Mucosa of descending colon (tissue), 3 donors: ENCODE measurements around the gene THAP4. TPM values are rescaled to one million over a fixed set of nuclear protein-coding genes. Genes with fewer than 3 reads are reported as not detected.

Experiments used
- ATAC-seq: fragments of 200-7000 bp; cut with Tn5 transposase; one replicate; pipeline ENCODE4 v1.9.1; 2020; ENCODE audit warnings: mild to moderate bottlenecking, moderate library complexity
- DNase-seq, 3 donors: peaks; one replicate each; pipeline ENCODE4 v3.0.0-alpha.2; 2020
- H3K36me3 ChIP-seq: fragments of 200-600 bp; one replicate; pipeline ENCODE4 v1.8.0; 2021; ENCODE audit warnings: low read depth, mild to moderate bottlenecking
- H3K4me1 ChIP-seq: fragments of 200-600 bp; one replicate; pipeline ENCODE4 v1.8.0; 2021; ENCODE audit warnings: low read depth, mild to moderate bottlenecking
- H3K4me3 ChIP-seq: fragments of 200-600 bp; one replicate; pipeline ENCODE4 v1.8.0; 2021; ENCODE audit warnings: mild to moderate bottlenecking
- H3K9me3 ChIP-seq: fragments of 200-600 bp; one replicate; pipeline ENCODE4 v1.8.0; 2021; ENCODE audit warnings: mild to moderate bottlenecking
- intact Hi-C, 2 donors: fragments of 100-400 bp; cut with DNase I in 1 of 2; cut with micrococcal nuclease in 1 of 2; formaldehyde crosslinking; loops; one replicate each; pipeline versions ENCODE4 v1.11.0 to v1.11.1; 2022; cut with DNase I, micrococcal nuclease
- total RNA-seq, 3 donors: library from RNA; stranded (reverse); fragmentation: NEBNext Ultra II Directional in 2 of 3; extraction: Animal tissue kit (Norgen Biotek cat#: 25700) in 2 of 3; gene quantifications; one replicate each; pipeline versions ENCODE4 v1.2.1 to v1.2.4, GENCODE V29; 2021 to 2023
- TF ChIP-seq, protein P1 (sequence below): fragments of 200-600 bp; IDR thresholded peaks from one replicate; pipeline ENCODE4 v1.8.0; 2022; ENCODE audit warnings: antibody characterized with exemption, mild to moderate bottlenecking
- donor health status: DM: no; HTN: no; CAD: no; lungs with moderate emphysema.
- donor health status: DM: no; HTN: no; CAD: no.
- donor health status: DM: no; HTN: yes; CAD: no.

The THAP4 gene
- total RNA-seq, 3 donors from 2014 or later: 67.3 to 86.2 (median 68.8) TPM

DNA sequence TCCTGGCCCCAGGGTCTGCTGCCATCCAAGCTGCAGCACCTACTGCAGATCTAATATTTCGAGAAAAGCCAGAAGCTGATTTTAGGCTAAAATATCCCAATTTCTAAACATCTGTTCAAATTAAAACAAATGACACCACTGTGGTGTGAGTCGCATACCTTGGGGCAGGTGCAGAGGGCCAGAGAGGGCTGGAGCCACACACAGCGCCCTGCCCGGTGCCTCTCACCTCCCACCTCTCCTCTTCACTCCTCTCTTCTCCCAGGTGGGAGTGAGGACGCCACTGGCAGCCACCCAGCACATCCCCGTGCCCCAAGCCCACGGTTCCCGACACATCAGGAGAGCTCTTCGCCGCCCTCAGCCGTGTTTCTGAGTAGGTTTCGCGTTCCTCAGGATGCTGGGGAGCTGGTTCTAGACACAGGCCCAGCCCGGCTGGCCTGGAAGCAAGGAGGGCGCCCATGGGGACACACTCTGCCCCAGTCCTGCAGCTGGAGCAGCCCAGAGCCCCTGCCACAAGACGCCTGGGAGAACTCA is 21.4 kb downstream of the THAP4 start:
- no peaks in the 10 kb centered on the region for H3K36me3 ChIP-seq
- H3K4me3 ChIP-seq: no peak overlapping the region
- no peaks in the 10 kb centered on the region for H3K9me3 ChIP-seq
- intact Hi-C loops: no loop called here
- peak in 1 of 3 donors; percentile 52 for DNase-seq
- H3K4me1 ChIP-seq: peaks cover 19% of the 10 kb centered on the region
- ATAC-seq: no peak
- TF ChIP-seq, protein P1, sequence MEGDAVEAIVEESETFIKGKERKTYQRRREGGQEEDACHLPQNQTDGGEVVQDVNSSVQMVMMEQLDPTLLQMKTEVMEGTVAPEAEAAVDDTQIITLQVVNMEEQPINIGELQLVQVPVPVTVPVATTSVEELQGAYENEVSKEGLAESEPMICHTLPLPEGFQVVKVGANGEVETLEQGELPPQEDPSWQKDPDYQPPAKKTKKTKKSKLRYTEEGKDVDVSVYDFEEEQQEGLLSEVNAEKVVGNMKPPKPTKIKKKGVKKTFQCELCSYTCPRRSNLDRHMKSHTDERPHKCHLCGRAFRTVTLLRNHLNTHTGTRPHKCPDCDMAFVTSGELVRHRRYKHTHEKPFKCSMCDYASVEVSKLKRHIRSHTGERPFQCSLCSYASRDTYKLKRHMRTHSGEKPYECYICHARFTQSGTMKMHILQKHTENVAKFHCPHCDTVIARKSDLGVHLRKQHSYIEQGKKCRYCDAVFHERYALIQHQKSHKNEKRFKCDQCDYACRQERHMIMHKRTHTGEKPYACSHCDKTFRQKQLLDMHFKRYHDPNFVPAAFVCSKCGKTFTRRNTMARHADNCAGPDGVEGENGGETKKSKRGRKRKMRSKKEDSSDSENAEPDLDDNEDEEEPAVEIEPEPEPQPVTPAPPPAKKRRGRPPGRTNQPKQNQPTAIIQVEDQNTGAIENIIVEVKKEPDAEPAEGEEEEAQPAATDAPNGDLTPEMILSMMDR: no peak

DNA sequence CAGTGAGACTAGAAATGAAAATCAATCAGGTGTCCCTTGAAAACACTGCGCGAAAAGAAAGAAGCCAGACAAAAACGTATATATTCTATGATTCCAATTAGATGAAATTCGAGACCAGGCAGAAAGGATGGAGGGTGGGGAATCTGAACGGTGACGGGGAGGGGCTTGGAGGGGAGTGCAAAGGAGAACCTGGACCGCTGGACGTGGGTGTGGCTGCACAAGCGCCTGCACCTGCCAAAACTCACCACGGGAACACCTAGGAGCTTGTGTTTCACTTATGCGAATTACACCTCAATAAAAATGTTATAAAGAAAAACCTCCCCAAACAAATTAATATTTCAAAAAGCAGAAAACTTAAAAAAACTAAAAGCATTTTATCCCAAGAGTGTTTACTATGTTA is 21.9 kb downstream of the THAP4 start:
- DNase-seq: peak in 1 of 3 donors; percentile 17
- Histone ChIP-seq H3K9me3 (no peaks in the 10 kb centered on the region), H3K36me3 (no peaks in the 10 kb centered on the region), H3K4me1 (peaks cover 19% of the 10 kb centered on the region), H3K4me3 (no peak overlapping the region)
- intact Hi-C loops: no loop called here
- no peak for ATAC-seq
- TF ChIP-seq, protein P1: no peak

DNA sequence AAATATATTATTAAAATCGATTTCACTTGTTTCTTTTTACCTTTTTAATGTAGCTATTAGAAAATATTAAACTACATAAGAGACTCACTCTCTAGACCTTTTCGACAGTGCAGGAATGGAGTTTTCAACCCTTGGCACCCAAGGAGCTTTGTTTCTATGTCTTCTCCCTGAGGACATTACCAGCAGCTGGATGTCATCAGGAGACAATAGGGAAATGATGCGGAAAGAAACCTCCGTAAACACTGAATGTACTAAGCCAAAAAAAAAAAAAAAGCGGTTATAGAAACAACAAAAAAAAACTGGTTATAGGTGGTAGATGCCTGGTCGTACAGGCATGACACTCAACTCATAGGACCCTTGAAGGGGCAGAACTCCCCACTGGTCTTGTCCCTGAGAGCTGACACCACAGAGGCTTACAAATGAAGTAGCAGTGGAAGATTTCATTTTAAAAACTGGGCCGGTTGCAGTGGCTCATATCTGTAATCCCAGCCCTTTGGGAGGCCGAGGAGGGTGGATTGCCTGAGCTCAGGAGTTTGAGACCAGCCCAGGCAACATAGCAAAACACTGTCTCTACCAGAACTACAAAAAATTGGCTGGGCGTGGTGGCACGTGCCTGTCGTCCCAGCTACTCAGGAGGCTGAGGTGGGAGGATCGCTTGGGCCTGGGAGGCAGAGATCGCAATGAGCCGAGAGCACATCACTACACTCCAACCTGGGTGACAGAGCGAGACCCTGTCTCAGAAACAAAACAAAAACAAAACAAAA is 23.8 kb downstream of the THAP4 start:
- ATAC-seq (no peak), DNase-seq (no peak)
- intact Hi-C loops: no loop called here
- TF ChIP-seq, protein P1: no peak
- Histone ChIP-seq H3K9me3 (no peaks in the 10 kb centered on the region), H3K36me3 (no peaks in the 10 kb centered on the region), H3K4me1 (peaks cover 26% of the 10 kb centered on the region), H3K4me3 (no peak overlapping the region)

DNA sequence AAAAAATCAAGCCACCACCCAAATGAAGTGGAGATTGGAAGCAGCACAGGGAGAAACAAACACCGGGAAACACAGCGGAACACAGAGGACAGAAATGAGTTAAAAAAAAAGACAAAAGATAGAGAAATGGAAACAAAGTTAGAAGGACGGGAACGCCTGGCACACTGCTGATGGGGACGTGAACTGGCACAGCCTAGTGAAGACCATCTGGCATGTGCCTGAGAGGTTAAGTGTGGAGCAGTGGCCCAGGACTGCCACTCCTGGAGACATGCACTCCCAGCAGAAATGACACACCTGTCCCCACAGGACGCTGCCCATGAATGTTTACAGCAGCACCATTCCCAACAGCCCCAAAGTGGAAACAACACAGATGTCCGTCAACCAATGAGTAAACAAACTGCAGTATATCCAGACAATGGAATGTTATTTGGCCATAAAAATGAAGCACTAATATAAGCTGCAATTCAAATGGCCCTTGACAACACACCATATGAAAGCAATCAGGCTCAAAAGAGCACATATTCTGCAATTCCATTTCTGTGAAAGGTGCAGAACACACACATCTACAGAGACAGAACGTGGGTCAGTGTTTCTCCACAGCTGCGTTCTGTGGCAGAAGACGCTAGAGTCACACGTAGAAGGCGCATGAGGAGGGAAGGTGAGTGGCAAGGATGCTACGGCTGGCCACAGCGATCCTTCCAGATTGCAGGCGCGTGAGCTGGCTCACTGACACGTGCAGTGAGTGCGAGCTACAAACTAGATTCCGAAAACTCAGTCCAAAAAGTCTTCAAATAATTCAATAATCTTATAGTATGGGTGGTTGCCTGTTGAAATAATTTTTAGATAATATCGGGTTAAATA is 24.6 kb downstream of the THAP4 start:
- H3K36me3 ChIP-seq: no peaks in the 10 kb centered on the region
- no peaks in the 10 kb centered on the region for H3K9me3 ChIP-seq
- DNase-seq (no peak), ATAC-seq (no peak)
- H3K4me3 ChIP-seq: no peak overlapping the region
- intact Hi-C loops: no loop called here
- TF ChIP-seq, protein P1: no peak
- peaks cover 22% of the 10 kb centered on the region for H3K4me1 ChIP-seq

DNA sequence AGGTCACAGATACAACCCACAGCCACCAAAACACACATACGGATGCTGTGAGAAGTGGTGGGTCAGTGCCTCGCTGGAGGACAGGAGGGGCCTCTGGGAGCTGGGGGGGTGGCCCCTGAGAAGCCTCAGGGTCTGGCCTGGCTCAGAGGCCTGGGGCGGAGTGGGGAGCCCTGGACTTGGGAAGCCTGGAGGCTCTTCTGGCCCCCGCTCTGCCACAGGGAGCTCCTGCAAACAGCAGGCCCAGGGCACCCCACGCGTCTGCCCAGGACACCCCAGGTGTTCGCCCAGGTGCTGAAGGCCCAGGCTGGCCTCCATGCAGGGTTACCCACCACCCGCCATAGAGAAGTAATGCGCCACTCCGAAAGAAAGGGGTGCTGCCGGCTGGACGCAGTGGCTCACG is 25.9 kb downstream of the THAP4 start:
- no peak overlapping the region for H3K4me3 ChIP-seq
- DNase-seq (no peak), ATAC-seq (no peak)
- no peaks in the 10 kb centered on the region for H3K36me3 ChIP-seq
- TF ChIP-seq, protein P1: no peak
- H3K4me1 ChIP-seq: peaks cover 20% of the 10 kb centered on the region
- H3K9me3 ChIP-seq: no peaks in the 10 kb centered on the region
- intact Hi-C loops: no loop called here
